Mesodermal cell (in vitro differentiated cells): Measurements from ENCODE around the gene WDR70.
A peak's percentile ranks its signal among the peaks of the same experiment; 100 is the strongest.

Experiments
- H3K27ac ChIP-seq: 2 replicates; pipeline ENCODE4 v1.7.0; 2013; ENCODE audit warnings: mild to moderate bottlenecking, low read depth, low read length, moderate library complexity; ENCODE audit not compliant: severe bottlenecking
- H3K36me3 ChIP-seq: 2 replicates; pipeline ENCODE4 v1.7.1; 2013; ENCODE audit warnings: mild to moderate bottlenecking, low read length, moderate library complexity; ENCODE audit not compliant: control insufficient read depth, insufficient read depth
- H3K4me1 ChIP-seq: one replicate; pipeline ENCODE4 v1.7.1; 2013; ENCODE audit warnings: mild to moderate bottlenecking, low read length; ENCODE audit not compliant: insufficient read depth, control insufficient read depth, poor library complexity, severe bottlenecking
- H3K4me3 ChIP-seq: 2 replicates; pipeline ENCODE4 v1.7.0; 2013; ENCODE audit warnings: low read length, control low read depth, mild to moderate bottlenecking; ENCODE audit not compliant: insufficient read depth, poor library complexity, severe bottlenecking; ENCODE audit errors: extremely low read depth
- H3K9me3 ChIP-seq: 2 replicates; pipeline ENCODE4 v1.7.1; 2013; ENCODE audit warnings: mild to moderate bottlenecking, low read length, moderate library complexity; ENCODE audit not compliant: control insufficient read depth
- WGBS, 2 experiments: methylation state at CpG; one replicate each; pipeline ENCODE4 v1.1.5; 2013; ENCODE audit warnings: missing lambda C conversion rate in 2 of 2; ENCODE audit not compliant: insufficient coverage in 2 of 2; 5-methylcytosine and 5-hydroxymethylcytosine counted together

The WDR70 gene

DNA sequence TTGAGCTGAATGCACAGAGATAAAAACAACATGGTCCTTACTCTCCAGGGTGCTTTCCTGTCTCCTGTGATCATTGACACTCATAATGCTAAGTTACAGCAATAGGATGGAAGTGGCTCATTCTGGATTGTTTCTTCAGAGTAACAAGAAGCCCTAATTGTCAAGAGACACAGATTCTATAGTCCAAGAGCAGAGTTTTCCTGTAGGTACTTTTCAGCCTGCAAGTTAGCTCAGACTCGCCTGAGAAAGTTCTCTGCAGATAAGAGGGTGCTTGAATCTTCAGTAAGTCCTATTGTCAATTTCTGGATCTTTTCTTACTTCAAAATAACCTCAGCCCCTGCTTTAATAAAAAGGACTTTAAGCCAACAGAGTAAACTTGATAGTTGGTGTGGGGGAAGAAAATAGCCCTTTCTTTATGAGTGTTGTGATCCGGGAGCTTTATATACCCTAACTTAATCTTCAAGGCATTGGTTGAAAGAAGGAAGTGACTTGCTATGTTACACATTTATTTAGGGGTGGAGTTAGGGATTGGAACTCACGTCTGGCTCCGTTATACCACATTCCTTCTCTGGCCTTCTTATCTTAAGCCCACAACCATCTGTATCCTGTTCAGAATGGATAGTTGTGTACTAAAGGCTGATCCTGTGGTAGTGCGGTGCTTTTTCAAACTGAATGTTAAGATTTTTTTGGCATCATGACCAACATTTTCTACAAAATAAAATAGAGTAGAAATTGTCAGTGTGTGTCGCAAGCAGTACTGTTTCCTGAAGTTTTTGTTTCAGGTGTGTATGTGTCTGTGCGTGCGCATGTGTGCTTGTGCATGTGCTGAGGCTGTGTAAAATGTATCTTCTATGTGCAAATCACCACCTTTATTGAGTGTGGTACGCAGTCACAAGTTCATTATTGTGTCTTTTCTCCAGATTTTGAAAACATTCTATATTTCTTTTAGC, 173.9 kb downstream of the WDR70 start:
- 82% methylated on average over 2 of the region's 9 CpGs; no CpG with 5 or more reads in 1 of the 2 experiments for WGBS, 2 experiments
- peaks cover 9% of the 10 kb centered on the region for H3K9me3 ChIP-seq
- peaks cover 13% of the 10 kb centered on the region for H3K4me1 ChIP-seq
- H3K27ac ChIP-seq, result peak overlapping the region; percentile 88
- H3K4me3 ChIP-seq, result no peak overlapping the region
- no peaks in the 10 kb centered on the region for H3K36me3 ChIP-seq

DNA sequence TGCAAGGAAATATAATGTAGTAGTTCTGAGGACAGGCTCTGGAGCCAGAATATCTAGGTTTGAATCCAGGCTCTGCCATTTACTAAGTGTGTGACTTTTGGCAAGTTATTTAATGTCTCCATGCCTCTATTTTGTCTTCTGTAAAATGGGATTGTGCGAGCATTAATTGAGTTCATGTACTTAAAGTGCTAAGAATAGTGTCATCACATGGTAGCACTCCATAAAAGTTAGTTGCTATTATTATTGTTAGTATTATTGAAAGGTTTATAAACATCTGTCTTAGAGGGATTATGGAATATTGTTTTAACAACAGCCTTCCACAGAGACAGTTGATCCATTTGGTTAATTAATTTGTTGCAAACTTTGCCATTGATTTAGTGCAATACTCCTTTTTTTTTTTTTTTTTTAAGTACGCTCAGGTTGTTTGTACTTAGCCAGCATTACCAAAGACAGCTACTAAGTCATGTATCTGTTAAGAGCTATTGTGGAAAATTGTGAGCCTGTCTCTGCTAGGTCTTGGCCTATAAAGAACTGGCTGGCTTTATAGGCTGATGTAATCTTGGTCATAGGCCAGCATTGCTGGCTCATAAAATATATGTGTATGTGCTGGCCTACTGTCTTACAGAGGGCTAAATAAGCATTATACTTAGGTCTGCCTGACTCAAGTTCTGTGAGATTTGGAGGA, 174.7 kb downstream of the WDR70 start:
- WGBS, 2 experiments, result 80% methylated on average over 1 of the region's 2 CpGs; no CpG with 5 or more reads in 1 of the 2 experiments

DNA sequence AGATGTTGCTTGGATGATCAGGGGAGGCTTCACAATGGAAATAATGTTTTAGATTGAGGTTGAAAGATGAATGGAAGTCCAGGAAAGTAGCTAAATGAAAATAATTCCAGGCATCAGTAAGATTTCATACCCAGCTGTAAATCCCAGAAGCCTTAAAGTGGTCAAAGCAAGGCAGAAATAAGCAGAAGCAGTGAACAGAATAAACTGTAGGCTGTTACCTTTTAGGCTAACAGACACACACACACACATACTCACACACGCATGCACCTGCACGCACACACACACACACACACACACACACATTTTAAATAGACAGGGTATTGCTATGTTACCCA, 175.3 kb downstream of the WDR70 start:
- H3K27ac ChIP-seq, result peak overlapping the region; percentile 7
- H3K36me3 ChIP-seq, result no peaks in the 10 kb centered on the region
- peaks cover 13% of the 10 kb centered on the region for H3K4me1 ChIP-seq
- 80% methylated on average over 1 of the region's 2 CpGs; no CpG with 5 or more reads in 1 of the 2 experiments for WGBS, 2 experiments
- H3K4me3 ChIP-seq, result no peak overlapping the region
- peaks cover 9% of the 10 kb centered on the region for H3K9me3 ChIP-seq

More for the DNA sequence above, 174.7 kb downstream of the WDR70 start:
- H3K4me3 ChIP-seq, result no peak overlapping the region
- no peaks in the 10 kb centered on the region for H3K36me3 ChIP-seq
- H3K27ac ChIP-seq, result peak overlapping the region; percentile 88
- H3K4me1 ChIP-seq, result peaks cover 13% of the 10 kb centered on the region
- peaks cover 9% of the 10 kb centered on the region for H3K9me3 ChIP-seq

DNA sequence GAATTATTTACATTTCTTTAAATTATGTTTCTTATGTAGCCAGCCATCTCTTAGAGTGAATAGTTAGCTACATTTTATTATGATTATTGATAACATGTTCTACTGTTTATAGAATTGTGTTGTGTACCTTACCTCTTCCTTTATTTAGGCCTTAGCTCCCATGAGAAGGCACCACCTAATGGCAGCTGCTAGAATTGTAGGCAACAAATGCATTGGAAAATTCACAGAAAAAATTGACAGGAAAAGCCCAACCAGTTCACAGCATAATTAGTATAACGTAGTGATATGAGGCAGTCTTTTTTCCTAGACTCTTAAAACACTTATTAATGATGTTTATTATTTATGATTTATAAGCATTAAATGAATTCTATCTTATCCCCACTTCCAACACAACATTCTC, 175.8 kb downstream of the WDR70 start:
- WGBS, 2 experiments, result no CpG with 5 or more reads among the region's 1 CpG
- peaks cover 13% of the 10 kb centered on the region for H3K4me1 ChIP-seq
- peaks cover 9% of the 10 kb centered on the region for H3K9me3 ChIP-seq
- H3K27ac ChIP-seq, result no peak overlapping the region
- no peaks in the 10 kb centered on the region for H3K36me3 ChIP-seq
- H3K4me3 ChIP-seq, result no peak overlapping the region

DNA sequence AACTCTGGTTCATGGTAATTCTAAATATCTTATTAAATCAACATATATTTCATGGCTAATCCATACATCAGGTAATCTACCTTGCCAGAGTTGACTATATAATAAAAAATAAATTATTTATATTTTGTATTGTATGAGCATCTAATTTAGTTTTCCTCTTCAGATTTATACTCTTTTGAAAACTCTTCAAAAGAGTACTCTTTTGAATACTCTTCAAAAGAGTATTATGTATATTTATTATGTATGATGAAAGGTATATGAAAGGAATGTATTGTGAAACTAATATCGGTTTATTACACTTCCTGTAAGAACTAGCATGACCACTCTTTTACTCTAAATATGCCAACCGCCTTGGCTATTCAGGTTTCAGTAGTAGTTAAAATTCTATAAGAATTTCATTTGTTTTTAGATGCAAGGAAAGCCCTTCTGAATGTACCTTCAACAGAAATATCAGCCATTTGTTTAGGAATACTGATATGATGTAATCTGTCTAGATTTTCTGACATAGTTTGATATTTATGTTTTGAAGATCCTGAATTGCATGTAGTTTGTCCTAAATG, 178.7 kb downstream of the WDR70 start:
- Histone ChIP-seq H3K4me1 (peaks cover 4% of the 10 kb centered on the region), H3K27ac (no peak overlapping the region), H3K9me3 (peaks cover 9% of the 10 kb centered on the region), H3K4me3 (no peak overlapping the region), H3K36me3 (no peaks in the 10 kb centered on the region)
- WGBS, 2 experiments, result no CpG with 5 or more reads among the region's 2 CpGs

DNA sequence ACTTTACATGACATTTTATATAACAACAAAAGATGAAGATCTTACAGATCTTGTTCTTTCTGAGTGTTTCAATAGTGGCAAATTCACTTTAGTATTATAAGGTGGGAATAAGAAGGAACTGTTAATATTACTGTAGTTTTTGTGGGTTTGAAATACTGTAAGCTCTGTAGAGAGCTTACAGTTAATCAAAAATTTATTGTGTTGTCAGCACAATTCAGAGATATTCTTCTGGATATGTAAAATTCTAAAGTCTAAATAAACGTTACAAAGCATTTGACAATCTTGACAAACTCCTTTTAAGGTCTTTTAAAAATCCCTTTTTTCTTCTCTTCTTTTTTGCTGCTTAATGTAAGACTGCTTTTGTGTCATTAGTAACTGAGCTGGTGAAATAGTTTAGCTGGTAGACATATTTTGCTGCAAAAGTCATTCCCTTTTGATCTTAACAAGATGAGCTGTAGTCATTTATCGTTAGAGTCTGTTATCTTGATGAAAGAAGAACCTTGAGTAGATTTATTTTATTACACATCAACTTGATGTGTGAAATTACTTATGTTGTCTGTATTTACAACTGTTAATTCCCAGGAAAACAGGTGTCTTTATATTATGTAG, 186.0 kb downstream of the WDR70 start:
- H3K4me1 ChIP-seq, result no peaks in the 10 kb centered on the region
- H3K27ac ChIP-seq, result no peak overlapping the region
- WGBS, 2 experiments, result no CpG with 5 or more reads among the region's 2 CpGs
- H3K36me3 ChIP-seq, result no peaks in the 10 kb centered on the region
- no peak overlapping the region for H3K4me3 ChIP-seq
- no peaks in the 10 kb centered on the region for H3K9me3 ChIP-seq

DNA sequence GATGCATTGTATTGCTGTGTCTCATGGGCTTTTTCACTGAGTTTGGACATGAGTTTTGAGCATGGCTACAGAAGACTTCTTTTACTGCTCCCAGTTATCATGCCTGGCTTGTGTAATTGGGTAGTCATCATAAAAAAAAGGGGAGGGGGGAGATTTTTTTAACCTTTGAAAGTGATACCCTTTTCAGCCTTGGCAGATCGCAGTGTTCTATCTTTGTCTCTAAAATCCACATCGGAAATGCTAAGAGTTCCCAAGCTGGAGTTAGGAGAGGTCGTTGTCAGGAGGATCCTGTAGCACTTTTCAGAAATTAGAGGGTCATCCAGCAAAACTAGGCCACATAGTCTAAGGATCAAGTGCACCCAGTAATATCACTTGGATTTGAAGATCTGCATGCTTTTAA, 188.4 kb downstream of the WDR70 start:
- Histone ChIP-seq H3K27ac (no peak overlapping the region), H3K4me1 (no peaks in the 10 kb centered on the region), H3K9me3 (no peaks in the 10 kb centered on the region), H3K36me3 (no peaks in the 10 kb centered on the region), H3K4me3 (no peak overlapping the region)
- 100% methylated on average over 3 of the region's 3 CpGs for WGBS, 2 experiments

DNA sequence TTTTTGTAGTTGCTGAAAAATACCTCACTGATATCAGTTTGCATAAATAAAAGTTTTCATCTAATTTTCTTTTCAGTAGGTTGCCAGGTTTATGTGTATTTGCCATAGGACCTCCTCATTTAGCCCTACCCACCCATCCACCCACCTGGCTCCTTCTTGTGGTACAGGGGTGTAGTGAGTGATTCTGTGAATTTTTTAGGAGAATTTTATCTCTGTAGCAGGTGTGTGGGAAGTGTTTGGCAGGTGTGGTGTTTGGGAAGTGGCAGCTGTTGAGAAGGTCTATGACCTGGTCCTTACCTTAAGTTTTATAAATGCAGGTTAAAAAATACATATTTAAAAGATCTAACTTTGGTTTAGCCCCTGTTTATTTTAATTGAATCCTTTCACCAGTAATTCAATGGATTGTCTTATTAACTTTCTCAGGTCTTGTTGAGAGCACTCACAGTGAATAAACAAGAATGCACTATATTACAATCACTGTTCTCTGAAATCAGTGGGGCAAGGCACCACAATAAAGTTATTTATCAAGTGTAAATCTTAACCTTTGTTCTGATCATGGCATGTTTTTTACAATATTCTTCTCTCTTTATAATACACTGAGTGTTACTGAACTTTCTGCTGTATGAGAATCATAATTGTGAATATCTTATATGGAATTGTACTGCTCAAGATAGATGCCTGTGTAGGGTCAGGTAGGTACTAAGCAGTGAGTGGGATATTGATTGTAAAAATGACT, 189.1 kb downstream of the WDR70 start:
- no peaks in the 10 kb centered on the region for H3K36me3 ChIP-seq
- H3K4me3 ChIP-seq, result no peak overlapping the region
- no peak overlapping the region for H3K27ac ChIP-seq
- H3K9me3 ChIP-seq, result no peaks in the 10 kb centered on the region
- H3K4me1 ChIP-seq, result no peaks in the 10 kb centered on the region

DNA sequence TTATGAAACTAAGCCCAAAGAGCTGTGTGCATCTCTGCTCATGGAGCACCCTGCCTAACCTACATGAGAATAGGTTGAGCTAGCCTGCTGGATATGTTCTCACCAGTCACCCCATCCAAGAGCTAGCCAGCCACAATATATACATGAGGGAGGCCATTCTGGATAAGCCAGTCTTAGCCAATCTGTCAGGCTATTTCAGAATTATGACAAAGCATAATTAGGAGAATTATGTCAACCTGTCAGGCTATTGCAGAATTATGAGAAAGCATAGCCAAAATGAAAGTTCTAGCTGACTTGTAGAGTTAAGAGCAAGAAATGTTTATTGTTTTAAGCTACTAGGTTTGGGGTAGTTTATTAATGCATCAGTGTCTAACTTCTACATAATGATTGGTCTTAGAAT, 189.8 kb downstream of the WDR70 start:
- no peak overlapping the region for H3K4me3 ChIP-seq
- H3K9me3 ChIP-seq, result no peaks in the 10 kb centered on the region
- no peak overlapping the region for H3K27ac ChIP-seq
- no peaks in the 10 kb centered on the region for H3K36me3 ChIP-seq
- no peaks in the 10 kb centered on the region for H3K4me1 ChIP-seq

DNA sequence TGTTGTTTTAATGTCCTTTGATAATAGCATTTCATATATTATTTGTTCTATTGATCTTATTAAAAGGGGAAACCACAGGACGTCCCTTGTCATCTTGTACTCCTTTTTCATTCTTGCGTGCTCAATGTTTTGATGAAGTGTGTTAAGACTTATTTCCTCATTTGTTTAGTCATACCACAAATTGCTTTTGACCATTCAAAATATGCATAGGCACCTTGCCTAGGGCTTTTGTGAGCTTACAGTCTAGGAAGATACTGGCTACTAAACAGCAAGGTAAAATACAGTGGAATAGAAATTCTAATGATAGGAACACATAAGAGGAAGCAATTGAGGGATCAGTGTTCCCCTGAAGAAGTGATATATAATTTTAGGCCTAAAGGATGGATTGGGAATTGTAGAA, 190.3 kb downstream of the WDR70 start:
- Histone ChIP-seq H3K36me3 (no peaks in the 10 kb centered on the region), H3K4me3 (no peak overlapping the region), H3K27ac (no peak overlapping the region), H3K4me1 (no peaks in the 10 kb centered on the region), H3K9me3 (no peaks in the 10 kb centered on the region)
- no CpG with 5 or more reads among the region's 2 CpGs for WGBS, 2 experiments
